ENCODE measurements around the gene ZNF563.

Gene ZNF563

DNA sequence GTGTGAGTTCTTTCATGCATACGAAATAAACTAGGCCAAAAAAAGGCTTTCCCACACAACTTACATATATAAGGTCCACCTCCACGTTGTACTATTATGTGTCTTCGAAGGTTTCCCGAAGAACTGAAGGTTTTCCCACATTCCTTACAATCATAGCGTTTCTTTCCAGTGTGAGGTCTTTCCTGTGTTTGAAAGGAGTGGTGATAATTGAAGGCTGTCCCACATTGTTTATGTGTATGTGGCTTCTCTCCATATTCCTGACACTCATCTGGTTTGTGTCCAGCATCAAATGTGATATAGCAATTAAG is 17.4 kb upstream of the ZNF563 start:
- Histone ChIP-seq H3K18ac (ENCODE audit: low read length) (no peak overlapping the region), H3K4me1 (ENCODE audit: control insufficient read depth in 1 of 2, insufficient read depth in 2 of 2, low read length in 2 of 2) (no peaks in the 10 kb centered on the region), H2BK5ac (ENCODE audit: low read depth, low read length, poor library complexity) (no peak overlapping the region), H3K79me2 (ENCODE audit: control insufficient read depth, insufficient read depth, low read length, poor library complexity) (no peaks in the 10 kb centered on the region), H3K14ac (ENCODE audit: low read length) (no peak overlapping the region), H4K12ac (ENCODE audit: low read depth, low read length) (no peak overlapping the region), H2AK5ac (ENCODE audit: low read length) (no peak overlapping the region), H4K91ac (ENCODE audit: low read depth, low read length) (no peak overlapping the region), H2BK12ac (ENCODE audit: low read length) (no peak overlapping the region), H3K27me3 (ENCODE audit: insufficient read depth, low read length) (no peaks in the 10 kb centered on the region), H3K79me1 (ENCODE audit: low read length) (no peaks in the 10 kb centered on the region), H2AFZ (ENCODE audit: insufficient read depth, low read length, poor library complexity) (no peak overlapping the region), H3K4me2 (ENCODE audit: low read length) (no peak overlapping the region), H3K9me3 (ENCODE audit: insufficient read depth, low read depth, low read length) (peaks cover 12% of the 10 kb centered on the region), H3K4me3 (ENCODE audit: low read depth, low read length) (no peak overlapping the region), H3K23ac (ENCODE audit: low read length) (no peak overlapping the region), H4K8ac (ENCODE audit: low read depth, low read length) (no peak overlapping the region), H3K27ac (ENCODE audit: low read depth, low read length) (no peak overlapping the region), H3K9ac (ENCODE audit: low read length) (no peak overlapping the region), H3K36me3 (ENCODE audit: control insufficient read depth in 1 of 2, insufficient read depth in 2 of 2, low read length in 2 of 2) (peaks cover 5 to 7% of the 10 kb centered on the region in 2 experiments), H3K4ac (ENCODE audit: low read depth, low read length) (no peak overlapping the region), H2BK120ac (ENCODE audit: insufficient read depth, low read length, poor library complexity) (no peak overlapping the region)
- no CpG with 5 or more reads among the region's 5 CpGs for WGBS (ENCODE audit: extremely low coverage, insufficient coverage, insufficient read length)
- no peak for DNase-seq

DNA sequence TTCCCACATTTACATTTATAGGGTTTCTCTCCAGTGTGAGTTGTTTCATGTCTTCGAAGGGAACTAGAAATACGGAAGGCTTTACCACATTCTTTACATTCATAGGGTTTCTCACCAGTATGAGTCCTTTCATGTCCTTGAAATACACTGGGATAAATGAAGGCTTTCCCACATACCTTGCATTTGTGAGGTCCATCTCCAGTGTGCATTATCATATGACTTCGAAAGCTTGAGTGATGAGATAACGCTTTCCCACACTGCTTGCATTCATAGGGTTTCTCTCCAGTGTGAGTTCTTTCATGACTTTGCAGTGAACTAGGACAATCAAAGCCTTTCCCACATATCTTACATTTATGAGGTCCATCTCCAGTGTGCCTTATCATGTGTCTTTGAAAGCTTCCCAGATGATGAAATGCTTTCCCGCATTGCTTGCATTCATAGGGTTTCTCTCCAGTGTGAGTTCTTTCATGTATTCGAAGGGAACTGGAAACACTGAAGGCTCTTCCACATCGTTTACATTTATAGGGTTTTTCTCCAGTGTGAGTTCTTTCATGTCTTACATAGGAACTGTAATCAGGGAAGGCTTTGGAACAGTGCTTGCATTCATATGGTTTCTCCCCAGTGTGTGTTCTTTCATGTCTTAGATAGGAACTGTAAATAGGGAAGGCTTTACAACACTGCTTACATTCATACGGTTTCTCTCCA is 16.9 kb upstream of the ZNF563 start:
- Histone ChIP-seq H4K12ac (ENCODE audit: low read depth, low read length) (no peak overlapping the region), H2AK5ac (ENCODE audit: low read length) (no peak overlapping the region), H3K79me2 (ENCODE audit: control insufficient read depth, insufficient read depth, low read length, poor library complexity) (no peaks in the 10 kb centered on the region), H3K79me1 (ENCODE audit: low read length) (no peaks in the 10 kb centered on the region), H2AFZ (ENCODE audit: insufficient read depth, low read length, poor library complexity) (no peak overlapping the region), H2BK120ac (ENCODE audit: insufficient read depth, low read length, poor library complexity) (no peak overlapping the region), H3K4me3 (ENCODE audit: low read depth, low read length) (no peak overlapping the region), H4K91ac (ENCODE audit: low read depth, low read length) (no peak overlapping the region), H2BK5ac (ENCODE audit: low read depth, low read length, poor library complexity) (no peak overlapping the region), H3K9ac (ENCODE audit: low read length) (no peak overlapping the region), H3K27me3 (ENCODE audit: insufficient read depth, low read length) (no peaks in the 10 kb centered on the region), H3K23ac (ENCODE audit: low read length) (no peak overlapping the region), H4K8ac (ENCODE audit: low read depth, low read length) (no peak overlapping the region), H3K4me2 (ENCODE audit: low read length) (no peak overlapping the region), H3K9me3 (ENCODE audit: insufficient read depth, low read depth, low read length) (peaks cover 11% of the 10 kb centered on the region), H3K4me1 (ENCODE audit: control insufficient read depth in 1 of 2, insufficient read depth in 2 of 2, low read length in 2 of 2) (no peaks in the 10 kb centered on the region), H2BK12ac (ENCODE audit: low read length) (no peak overlapping the region), H3K4ac (ENCODE audit: low read depth, low read length) (no peak overlapping the region), H3K27ac (ENCODE audit: low read depth, low read length) (no peak overlapping the region), H3K18ac (ENCODE audit: low read length) (no peak overlapping the region), H3K14ac (ENCODE audit: low read length) (no peak overlapping the region), H3K36me3 (ENCODE audit: control insufficient read depth in 1 of 2, insufficient read depth in 2 of 2, low read length in 2 of 2) (peaks cover 5 to 7% of the 10 kb centered on the region in 2 experiments)
- DNase-seq: no peak
- WGBS (ENCODE audit: extremely low coverage, insufficient coverage, insufficient read length): no CpG with 5 or more reads among the region's 8 CpGs

DNA sequence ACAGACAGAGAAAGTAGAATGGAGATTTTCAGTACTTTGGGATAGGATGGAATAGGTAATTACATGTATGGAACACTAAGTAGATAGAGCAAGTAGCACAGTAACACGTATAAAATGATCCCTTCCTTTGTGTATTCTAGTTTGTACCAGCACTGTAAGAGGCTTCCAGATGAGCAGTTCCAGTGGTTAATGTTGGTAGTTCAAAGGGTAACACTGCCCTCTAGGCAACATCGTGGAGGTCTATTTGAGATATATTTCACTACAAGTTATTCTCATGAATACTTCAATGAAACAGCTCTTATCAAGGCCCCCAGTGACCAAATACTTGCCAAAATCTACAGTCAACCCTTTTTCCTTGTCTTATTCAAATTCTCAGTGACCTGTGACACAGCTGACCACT is 13.5 kb upstream of the ZNF563 start:
- Histone ChIP-seq H3K23ac (ENCODE audit: low read length) (no peak overlapping the region), H4K12ac (ENCODE audit: low read depth, low read length) (no peak overlapping the region), H2AK5ac (ENCODE audit: low read length) (no peak overlapping the region), H3K79me2 (ENCODE audit: control insufficient read depth, insufficient read depth, low read length, poor library complexity) (no peaks in the 10 kb centered on the region), H3K9ac (ENCODE audit: low read length) (no peak overlapping the region), H3K9me3 (ENCODE audit: insufficient read depth, low read depth, low read length) (peaks cover 6% of the 10 kb centered on the region), H4K91ac (ENCODE audit: low read depth, low read length) (no peak overlapping the region), H3K4me3 (ENCODE audit: low read depth, low read length) (no peak overlapping the region), H3K4me1 (ENCODE audit: control insufficient read depth in 1 of 2, insufficient read depth in 2 of 2, low read length in 2 of 2) (no peaks in the 10 kb centered on the region), H3K4ac (ENCODE audit: low read depth, low read length) (no peak overlapping the region), H3K4me2 (ENCODE audit: low read length) (no peak overlapping the region), H3K27me3 (ENCODE audit: insufficient read depth, low read length) (no peaks in the 10 kb centered on the region), H3K36me3 (ENCODE audit: control insufficient read depth in 1 of 2, insufficient read depth in 2 of 2, low read length in 2 of 2) (peaks cover 3 to 7% of the 10 kb centered on the region in 2 experiments), H3K14ac (ENCODE audit: low read length) (no peak overlapping the region), H3K79me1 (ENCODE audit: low read length) (no peaks in the 10 kb centered on the region), H2BK5ac (ENCODE audit: low read depth, low read length, poor library complexity) (no peak overlapping the region), H2BK120ac (ENCODE audit: insufficient read depth, low read length, poor library complexity) (no peak overlapping the region), H3K27ac (ENCODE audit: low read depth, low read length) (no peak overlapping the region), H2BK12ac (ENCODE audit: low read length) (no peak overlapping the region), H4K8ac (ENCODE audit: low read depth, low read length) (no peak overlapping the region), H2AFZ (ENCODE audit: insufficient read depth, low read length, poor library complexity) (no peak overlapping the region), H3K18ac (ENCODE audit: low read length) (no peak overlapping the region)
- peak in 1 of 2 donors; percentile 15 for DNase-seq
- no CpG with 5 or more reads among the region's 2 CpGs for WGBS (ENCODE audit: extremely low coverage, insufficient coverage, insufficient read length)

DNA sequence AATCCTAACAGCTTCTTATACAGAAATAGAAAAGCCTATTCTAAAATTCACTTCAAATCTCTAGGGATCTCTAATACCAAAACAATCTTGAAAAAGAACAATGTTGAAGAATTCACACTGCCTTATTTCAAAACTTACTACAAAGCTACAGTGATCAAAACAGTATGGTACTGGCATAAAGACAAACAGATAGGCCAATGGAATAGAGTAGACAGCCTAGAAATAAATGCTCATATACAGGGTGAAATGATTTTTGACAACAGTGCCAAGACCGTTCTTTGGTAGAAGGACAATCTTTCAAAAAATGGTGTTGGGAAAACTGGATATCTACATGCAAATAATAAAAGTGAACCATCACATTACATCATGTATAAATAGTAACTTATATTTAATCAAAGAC is 11.8 kb upstream of the ZNF563 start:
- WGBS (ENCODE audit: extremely low coverage, insufficient coverage, insufficient read length): no CpG with 5 or more reads among the region's 1 CpG

More for the DNA sequence above, 11.8 kb upstream of the ZNF563 start:
- no peak overlapping the region for H3K27ac ChIP-seq (ENCODE audit: low read depth, low read length)
- no peak overlapping the region for H2BK5ac ChIP-seq (ENCODE audit: low read depth, low read length, poor library complexity)
- H3K4me3 ChIP-seq (ENCODE audit: low read depth, low read length): no peak overlapping the region
- H3K4ac ChIP-seq (ENCODE audit: low read depth, low read length): no peak overlapping the region
- no peaks in the 10 kb centered on the region for H3K79me1 ChIP-seq (ENCODE audit: low read length)
- H4K12ac ChIP-seq (ENCODE audit: low read depth, low read length): no peak overlapping the region
- peaks cover 3% of the 10 kb centered on the region for H3K9me3 ChIP-seq (ENCODE audit: insufficient read depth, low read depth, low read length)
- no peaks in the 10 kb centered on the region for H3K36me3 ChIP-seq (ENCODE audit: control insufficient read depth in 1 of 2, insufficient read depth in 2 of 2, low read length in 2 of 2)
- H2BK12ac ChIP-seq (ENCODE audit: low read length): no peak overlapping the region
- H3K14ac ChIP-seq (ENCODE audit: low read length): no peak overlapping the region
- H3K18ac ChIP-seq (ENCODE audit: low read length): no peak overlapping the region
- no peak overlapping the region for H2BK120ac ChIP-seq (ENCODE audit: insufficient read depth, low read length, poor library complexity)
- no peak overlapping the region for H3K9ac ChIP-seq (ENCODE audit: low read length)
- no peak overlapping the region for H2AK5ac ChIP-seq (ENCODE audit: low read length)
- H3K4me1 ChIP-seq (ENCODE audit: control insufficient read depth in 1 of 2, insufficient read depth in 2 of 2, low read length in 2 of 2): no peaks in the 10 kb centered on the region
- no peak overlapping the region for H3K4me2 ChIP-seq (ENCODE audit: low read length)
- no peak overlapping the region for H3K23ac ChIP-seq (ENCODE audit: low read length)
- no peak overlapping the region for H4K91ac ChIP-seq (ENCODE audit: low read depth, low read length)
- H4K8ac ChIP-seq (ENCODE audit: low read depth, low read length): no peak overlapping the region
- no peaks in the 10 kb centered on the region for H3K79me2 ChIP-seq (ENCODE audit: control insufficient read depth, insufficient read depth, low read length, poor library complexity)
- DNase-seq: no peak
- H3K27me3 ChIP-seq (ENCODE audit: insufficient read depth, low read length): no peaks in the 10 kb centered on the region
- H2AFZ ChIP-seq (ENCODE audit: insufficient read depth, low read length, poor library complexity): no peak overlapping the region

Measured in trophoblast cell (in vitro differentiated cells and primary cell).